GM21526 (cell line): Measurements from ENCODE around the gene SMYD3.
"Not testable (repeated sequence)": the region's sequence is repeated elsewhere in the genome, so short reads cannot be mapped to it uniquely, and the experiment has no call there.

ENCODE experiments used
- ATAC-seq: cut with Tn5 transposase; IDR thresholded peaks from one replicate; pipeline ENCODE4 v1.9.1; 2021; ENCODE audit warnings: moderate library complexity; ENCODE audit not compliant: unreplicated experiment, low FRiP score

The SMYD3 gene

DNA sequence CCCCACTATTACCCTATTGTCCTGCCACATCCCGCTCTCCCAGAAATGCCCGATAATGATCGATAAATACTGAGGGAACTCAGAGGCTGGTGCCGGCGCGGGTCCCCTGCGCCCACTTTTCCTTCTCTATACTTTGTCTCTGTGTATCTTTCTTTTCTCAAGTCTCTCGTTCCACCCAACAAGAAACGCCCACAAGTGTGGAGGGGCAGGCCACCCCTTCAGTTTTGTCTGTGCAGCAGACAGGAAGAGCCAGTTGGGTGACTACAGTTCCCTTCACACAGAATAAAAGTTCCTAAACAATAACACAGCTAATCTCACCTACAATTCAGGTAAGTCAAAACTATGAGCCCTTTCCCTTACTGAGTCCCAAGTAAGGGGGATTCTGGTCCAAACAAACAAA is 423.7 kb downstream of the SMYD3 start:
- no peak for ATAC-seq

DNA sequence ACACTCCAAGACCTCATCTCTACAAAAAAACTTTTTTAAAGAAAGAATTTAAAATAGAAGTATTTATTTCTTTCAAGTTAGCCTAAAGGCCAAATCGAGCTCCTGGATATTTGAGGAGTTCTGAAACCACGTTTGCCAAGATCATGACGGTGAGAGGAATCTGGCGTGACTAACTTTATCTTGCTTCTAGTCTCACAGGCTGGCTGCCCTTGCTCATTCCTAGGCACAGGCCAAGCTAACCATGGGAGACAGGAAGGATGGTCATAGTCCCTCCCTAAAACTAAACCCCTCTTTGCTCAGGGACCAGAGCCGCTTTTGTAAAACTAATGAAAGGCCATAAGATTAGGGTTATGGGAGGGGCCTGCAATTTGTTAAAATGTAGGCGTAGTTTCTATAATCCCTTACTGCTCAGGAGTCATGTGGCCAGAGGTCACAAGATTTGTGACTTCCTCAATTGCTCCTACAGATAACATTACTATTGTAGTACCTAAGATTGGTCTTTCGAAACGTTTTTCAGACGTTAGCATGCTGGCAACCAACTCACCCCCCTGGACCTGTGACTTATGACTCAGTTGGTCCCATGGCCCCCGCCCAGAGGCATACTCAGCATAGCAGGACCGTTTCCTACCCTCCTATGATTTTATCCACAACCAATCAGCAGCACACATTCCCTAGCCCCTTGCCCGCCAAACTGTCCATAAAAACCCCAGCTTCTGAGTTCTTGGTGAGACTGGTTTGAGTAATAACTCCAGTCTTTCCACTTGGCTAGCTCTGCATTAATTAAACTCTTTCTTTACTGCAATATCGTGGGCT is 425.0 kb downstream of the SMYD3 start:
- ATAC-seq, result no peak

GRCh38 chr1:246081138-246081702 is 425.9 kb downstream of the SMYD3 start:
- no peak for ATAC-seq

GRCh38 chr1:246080031-246080430 is 427.0 kb downstream of the SMYD3 start:
- no peak for ATAC-seq

- ATAC-seq, result no peak
Observed at GRCh38 chr1:246078888-246079252, 428.2 kb downstream of the SMYD3 start.

GRCh38 chr1:246078126-246078887 is 428.8 kb downstream of the SMYD3 start:
- ATAC-seq, result no peak

GRCh38 chr1:246077476-246077875 is 429.6 kb downstream of the SMYD3 start:
- no peak for ATAC-seq

GRCh38 chr1:246074421-246074820 is 432.7 kb downstream of the SMYD3 start:
- no peak for ATAC-seq

DNA sequence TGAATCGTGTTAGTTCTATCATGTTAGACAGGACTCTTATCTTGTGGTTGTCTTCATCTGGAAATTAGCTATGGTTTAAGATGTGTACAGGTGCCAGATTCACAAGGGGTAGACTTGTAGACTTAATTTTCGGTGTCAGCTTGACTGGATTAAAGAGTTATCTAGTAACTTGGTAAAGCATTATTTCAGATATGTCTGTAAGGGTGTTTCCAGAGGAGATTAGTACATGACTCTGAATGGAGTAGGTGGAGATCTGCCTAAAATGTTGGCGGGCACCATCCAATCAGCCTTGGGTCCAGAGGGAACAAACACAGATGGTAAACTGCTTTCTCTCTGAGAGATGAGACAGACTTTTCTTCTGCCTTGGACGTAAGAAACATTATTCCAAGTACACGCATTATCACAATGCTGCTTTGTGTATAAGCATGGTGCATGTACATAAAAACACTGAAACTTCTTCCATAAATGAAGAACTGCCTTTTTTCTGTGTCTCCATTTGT is 434.6 kb downstream of the SMYD3 start:
- ATAC-seq, result no peak

DNA sequence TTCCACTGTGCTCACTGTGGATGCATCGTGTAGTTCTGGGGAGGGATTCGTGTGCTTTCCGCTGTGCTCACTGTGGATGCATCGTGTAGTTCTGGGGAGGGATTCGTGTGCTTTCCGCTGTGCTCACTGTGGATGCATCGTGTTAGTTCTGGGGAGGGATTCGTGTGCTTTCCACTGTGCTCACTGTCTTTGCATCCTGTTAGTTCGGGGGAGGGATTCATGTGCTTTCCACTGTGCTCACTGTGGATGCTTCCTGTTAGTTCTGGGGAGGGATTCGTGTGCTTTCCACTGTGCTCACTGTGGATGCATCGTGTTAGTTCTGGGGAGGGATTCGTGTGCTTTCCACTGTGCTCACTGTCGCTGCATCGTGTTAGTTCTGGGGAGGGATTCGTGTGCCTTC is 435.1 kb downstream of the SMYD3 start:
- not testable (repeated sequence) for ATAC-seq

DNA sequence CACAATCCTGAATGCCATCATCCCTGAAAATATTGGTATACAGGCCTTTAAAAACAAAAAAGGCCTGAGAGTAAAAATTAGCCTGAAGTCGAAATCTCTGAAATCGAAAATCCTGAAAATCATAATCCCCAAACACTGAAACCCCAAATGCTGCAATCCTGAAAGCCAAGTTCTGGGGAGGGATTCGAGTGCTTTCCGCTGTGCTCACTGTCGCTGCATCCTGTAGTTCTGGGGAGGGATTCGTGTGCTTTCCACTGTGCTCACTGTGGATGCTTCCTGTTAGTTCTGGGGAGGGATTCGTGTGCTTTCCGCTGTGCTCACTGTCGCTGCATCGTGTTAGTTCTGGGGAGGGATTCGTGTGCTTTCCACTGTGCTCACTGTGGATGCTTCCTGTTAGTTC is 435.5 kb downstream of the SMYD3 start:
- not testable (repeated sequence) for ATAC-seq

DNA sequence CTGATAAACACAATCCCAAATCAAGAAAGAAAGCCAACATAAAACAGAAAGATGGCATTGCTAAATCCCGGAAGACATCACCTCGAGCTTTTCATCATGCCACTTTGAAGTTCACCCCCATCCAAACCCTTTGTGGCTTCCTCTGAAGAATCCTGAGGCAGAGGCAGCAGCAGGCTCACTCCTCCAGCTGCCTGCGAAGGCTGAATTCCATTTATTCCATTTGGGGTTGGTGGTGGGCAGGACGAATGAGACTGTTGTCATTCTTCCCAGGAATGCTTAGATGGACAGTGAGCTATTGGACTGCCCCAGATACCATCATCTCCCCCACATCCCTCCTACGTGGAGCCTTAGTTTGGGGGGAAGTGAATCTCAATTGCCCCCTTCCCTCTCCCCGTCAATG is 437.5 kb downstream of the SMYD3 start:
- no peak for ATAC-seq

GRCh38 chr1:246068619-246069509 is 438.2 kb downstream of the SMYD3 start:
- no peak for ATAC-seq

DNA sequence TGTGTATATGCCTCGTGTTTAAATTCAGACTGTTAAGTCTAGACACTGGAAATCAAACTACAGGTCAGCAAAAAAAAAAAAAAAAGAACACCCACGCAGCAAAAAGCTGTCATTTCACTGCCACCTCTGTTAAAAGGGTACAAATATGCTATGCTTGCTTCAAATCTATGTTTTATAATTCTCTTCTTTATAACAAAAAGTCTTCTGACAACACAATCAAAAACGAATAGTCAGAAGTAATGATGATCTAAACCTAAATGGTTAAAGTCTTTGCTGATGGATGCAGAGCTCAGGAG is 438.9 kb downstream of the SMYD3 start:
- ATAC-seq, result no peak

DNA sequence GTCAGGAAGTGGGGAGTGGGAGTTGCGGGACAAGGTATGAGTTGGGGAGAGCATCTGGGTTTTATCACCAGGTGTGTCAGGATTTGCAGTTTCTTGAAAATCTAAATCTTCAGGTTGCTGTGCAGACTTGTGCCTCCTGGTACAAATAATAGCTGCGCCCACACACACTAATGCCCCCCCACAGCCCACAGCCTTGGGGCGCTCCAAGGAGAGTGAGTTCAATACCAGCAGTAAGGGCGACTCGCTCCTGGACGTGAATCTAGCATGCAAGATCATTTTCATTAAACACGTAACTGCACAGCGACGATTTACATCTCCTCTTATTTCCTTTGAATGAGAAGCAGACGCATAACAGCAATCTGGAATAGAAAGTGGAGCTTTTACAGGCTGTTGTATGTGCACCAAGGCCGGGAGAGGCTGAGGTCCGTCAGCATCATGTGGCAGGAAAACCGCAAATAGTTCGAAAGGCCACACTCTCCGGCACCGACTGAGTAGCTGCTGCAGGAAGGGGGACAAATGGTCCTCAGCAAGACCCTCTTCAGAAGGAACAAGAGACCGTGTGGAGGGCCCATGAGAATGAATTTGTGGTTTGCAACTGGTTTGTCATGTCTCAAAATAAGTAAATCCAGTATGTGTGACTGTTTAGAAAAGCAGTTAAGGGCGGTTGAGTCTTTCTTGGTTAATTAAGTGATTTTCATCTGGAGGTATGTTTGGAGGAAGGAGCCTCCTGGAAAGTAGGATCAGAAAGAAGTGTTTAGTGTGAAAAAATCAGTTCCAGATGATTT is 439.5 kb downstream of the SMYD3 start:
- ATAC-seq, result no peak

DNA sequence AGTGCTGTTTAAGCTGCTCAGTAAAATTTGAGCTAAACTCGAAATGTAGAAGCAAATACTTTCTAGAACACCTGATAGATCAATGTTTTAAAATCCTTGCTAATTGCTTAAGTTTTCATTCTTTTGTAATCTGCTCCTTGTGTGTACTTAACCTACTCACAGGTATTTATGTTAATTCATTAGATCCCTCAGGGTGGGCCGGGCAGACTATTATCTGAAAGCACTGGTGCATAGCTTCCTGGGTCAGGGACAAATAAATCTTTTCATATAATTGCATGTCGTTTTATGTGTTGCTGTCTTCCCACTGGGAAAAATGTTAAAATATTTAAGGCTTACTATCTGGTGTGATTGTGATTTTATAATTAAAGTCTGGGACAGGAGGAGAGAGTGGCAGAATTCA is 440.5 kb downstream of the SMYD3 start:
- ATAC-seq, result no peak

DNA sequence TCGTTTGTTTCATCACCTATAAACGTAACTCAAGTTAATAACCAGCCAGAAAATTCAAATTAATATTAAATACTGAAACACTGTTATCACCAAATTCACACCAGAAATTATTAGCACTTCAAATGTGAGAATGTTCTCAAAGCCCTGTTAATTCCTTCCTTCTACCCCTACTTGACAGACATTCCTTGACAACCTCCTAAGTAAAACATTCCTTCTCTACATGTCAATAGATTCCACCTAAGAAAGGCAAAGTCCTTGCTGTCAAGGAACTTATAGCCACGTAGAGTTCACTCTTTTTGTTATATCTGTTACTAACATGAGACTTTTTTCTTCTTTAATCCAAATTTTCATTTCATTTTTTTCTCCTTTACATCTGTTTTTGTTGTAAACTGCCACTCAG is 441.5 kb downstream of the SMYD3 start:
- ATAC-seq, result no peak

DNA sequence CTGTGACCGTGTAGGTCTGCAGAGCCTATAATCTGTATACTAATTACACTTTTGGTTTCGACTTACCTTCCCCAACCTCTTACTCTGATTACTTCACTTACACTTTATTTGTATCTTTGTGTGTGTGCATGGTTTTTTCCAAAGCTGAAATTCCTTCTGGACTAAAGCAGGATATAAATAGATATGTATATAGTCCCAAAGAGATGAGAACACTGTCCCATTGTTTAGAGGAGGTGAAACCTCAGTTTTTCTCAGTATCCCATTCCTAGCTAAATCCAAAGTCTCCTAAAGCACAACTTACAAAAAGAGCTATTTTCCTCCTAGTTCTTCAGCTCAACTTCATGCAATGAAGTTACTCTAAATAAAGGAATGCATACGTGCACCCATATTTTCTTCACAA is 442.2 kb downstream of the SMYD3 start:
- no peak for ATAC-seq

DNA sequence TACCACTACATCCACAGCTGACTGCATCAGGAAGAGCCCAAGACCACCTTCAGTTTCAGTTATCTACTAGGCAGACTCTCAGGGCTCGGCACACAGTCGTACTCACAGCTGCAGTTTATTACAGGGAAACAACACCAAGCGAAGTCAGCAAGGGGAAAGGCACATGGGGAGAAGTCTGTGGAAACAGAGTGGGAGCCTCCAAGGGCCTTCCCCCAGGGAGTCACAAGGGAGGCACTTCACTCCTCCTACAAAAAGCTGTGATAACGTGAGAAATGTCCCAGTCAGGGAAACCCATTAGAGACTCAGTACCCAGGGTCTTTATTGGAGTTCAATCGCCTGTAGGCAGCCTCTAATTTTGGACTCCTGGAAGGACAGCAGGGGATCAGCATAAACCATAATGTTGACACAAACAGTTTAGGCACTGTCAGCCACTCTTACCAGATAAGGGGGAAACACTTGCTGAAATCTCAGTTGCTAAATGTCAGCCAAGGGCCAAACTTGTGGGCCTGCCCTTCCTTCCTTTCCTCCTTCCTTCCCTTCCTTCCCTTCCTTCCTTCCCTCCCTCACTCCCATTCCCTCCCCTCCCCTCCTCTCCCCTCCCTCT is 444.0 kb downstream of the SMYD3 start:
- ATAC-seq, result no peak

DNA sequence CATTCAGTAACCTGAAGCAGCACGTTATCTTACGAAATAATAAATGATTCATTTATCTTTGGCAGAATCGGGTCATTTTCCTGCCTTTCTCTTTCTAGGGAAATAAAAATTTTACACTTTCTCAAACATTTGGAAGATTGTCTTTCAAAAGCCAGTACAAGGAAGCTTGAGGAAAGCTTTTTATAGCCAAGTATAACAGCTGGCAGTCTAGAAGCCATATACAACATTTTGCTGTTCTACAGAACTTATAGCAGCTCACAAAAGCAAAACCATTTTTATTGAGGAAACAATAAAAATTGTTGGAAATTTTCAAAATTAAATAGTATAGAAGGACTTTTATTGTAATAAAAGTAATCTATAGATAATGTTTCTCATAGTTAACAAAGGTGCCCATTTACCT is 448.6 kb downstream of the SMYD3 start:
- no peak for ATAC-seq
